NCI-H345 (cell line): ENCODE measurements around the gene FHOD3.

Experiments
- DNase-seq: peaks from one replicate; lab custom pipeline; 2025; lab: John Stamatoyannopoulos, UW

FHOD3 gene

DNA sequence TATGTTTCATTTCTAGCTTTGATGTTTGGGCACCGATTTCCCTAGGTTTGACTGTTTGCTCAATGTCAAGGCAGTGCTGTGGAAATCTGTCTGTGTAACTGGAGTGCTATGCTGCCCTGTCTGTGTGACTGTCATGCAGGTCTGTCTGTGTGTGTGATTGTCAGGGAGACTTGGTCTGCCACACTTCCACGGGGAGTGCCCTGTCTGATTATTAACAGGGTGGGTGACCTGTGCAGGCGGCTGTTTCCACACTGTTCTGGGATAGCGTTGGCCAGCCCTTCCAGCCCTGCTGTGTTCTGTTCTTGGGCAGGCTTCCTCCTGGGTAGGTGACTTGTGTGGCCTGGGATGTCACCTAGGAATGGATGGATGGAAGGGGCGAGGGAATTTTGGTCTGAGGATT, 85.3 kb downstream of the FHOD3 start:
- no peak for DNase-seq

DNA sequence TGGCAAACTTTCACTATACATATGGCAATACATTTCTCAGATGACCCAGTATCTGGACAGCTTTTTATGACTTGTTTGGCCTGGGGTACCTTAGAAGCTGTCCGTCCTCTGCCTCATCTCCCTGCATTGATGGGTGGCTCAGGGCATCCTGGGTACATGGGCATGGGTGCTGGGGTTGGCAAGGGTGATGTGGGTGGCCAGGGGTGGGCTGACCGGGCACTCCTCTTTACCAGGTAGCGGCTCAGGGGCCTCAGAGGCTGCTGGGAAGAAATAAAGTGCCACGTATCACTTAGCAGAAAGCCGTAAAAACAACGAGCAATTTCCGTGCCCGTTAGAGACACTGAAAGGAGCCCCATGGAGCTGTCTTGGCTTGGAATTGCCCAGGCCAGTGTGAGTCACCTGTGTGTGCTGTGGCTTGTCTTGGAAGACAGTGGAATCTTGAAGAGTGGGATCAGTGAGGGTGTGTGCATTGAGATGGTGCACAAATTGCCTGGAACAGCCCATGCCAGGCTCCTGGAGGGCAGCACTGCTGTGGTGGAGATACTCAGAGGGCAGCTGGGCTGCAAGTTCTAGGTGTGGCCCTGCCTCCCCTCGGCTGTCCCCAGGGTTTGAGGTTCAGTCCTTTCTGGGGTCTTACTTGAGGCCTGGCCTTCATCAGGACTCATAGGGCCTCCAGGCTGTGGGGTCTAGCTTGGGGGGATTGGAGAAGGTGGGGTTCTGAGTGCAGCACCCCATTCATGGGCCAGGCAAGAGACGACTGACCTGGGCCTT, 88.8 kb downstream of the FHOD3 start:
- DNase-seq: no peak

DNA sequence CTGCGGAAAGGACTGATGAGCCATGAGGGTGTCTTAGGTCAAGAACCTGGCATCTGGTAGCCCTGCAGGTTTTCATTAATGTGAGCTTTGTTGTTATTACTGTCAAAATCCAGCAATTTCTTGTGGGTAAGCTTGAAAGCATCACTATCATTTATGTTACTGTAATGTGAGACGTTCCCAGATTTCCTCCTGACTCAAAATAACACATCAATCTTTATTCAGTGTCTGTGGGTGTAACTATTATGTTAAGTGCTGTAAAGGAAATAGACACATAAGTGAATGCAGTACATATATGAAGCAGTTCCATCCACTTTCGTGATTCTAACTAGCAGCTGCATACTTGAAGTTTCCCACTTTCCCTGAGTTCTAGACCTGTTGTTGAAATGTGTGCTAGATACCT, 89.8 kb downstream of the FHOD3 start:
- no peak for DNase-seq

DNA sequence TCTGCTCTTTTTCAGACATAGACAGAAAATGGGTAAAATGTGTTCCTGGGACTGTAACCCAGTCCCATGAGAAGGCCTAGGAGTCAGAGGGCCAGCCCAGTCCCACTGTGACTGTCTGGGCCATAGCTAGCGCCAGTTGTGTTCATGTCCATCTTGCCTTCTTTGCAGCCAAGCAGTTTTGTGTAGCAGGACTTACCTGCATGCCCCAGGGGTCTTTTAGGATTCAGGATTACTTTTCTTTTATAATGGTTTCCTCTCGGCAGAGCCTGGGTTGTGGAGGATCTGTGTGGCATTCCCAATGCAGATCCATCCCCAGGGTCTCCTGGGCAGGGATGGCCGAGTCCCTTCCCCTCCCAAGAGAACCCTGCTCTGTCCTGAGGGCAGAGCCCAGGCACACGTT, 90.8 kb downstream of the FHOD3 start:
- DNase-seq: no peak

DNA sequence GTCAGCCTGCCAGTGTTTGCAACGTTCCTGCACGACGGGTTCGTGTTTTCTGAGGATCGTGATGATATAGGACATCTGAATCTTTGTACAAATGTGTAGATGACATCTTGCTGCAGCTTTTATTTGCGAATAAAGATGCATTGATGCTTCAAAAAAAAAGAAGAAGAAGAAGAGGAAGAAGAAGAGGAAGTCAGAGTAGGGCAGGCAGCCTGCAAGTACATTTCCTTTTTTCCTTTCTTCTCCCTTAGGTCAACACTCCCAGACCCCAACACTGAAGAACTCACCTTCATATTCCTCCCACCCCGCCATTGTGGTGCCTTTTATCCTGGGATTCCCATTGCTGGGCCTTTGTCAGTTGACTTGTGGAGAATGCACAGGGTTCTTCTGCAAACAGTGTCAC, 91.5 kb downstream of the FHOD3 start:
- no peak for DNase-seq

DNA sequence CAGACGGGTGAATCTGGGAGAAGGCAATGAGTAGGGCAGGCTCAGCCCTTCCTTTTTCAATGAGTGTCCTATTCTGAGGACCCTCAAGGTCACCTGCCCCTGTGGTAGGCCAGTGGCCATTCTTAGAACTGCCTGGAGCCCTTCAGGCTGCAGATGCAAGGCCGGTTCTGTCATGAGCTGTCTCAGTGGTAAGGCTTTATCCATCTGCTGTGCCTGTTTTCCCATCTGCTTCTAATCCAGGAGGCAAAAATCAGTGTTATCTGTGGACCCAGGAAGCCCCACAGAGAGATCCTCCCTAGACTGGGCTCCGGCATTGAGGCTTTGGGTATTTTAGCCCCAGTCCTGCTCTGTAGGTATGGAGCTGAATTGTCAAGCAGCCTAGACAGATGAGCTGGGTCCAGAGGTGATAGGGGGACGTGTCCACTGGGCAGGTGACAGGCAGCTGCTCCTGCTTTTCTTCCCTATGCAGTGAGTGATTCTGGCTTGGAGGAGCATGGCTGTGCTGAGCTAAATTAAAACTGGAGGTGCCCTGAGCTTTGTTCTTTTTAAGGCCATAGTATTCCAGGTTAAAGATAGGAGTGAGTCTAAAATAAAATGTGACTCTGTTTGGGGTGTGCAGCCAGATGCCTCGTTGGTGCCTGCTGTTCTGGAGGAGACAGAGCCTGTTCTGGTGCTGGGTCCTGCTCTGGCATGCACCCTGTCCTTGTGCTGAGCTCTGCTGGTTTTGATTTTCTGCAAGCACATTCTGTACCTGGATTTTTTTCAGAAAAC, 92.5 kb downstream of the FHOD3 start:
- DNase-seq: no peak

DNA sequence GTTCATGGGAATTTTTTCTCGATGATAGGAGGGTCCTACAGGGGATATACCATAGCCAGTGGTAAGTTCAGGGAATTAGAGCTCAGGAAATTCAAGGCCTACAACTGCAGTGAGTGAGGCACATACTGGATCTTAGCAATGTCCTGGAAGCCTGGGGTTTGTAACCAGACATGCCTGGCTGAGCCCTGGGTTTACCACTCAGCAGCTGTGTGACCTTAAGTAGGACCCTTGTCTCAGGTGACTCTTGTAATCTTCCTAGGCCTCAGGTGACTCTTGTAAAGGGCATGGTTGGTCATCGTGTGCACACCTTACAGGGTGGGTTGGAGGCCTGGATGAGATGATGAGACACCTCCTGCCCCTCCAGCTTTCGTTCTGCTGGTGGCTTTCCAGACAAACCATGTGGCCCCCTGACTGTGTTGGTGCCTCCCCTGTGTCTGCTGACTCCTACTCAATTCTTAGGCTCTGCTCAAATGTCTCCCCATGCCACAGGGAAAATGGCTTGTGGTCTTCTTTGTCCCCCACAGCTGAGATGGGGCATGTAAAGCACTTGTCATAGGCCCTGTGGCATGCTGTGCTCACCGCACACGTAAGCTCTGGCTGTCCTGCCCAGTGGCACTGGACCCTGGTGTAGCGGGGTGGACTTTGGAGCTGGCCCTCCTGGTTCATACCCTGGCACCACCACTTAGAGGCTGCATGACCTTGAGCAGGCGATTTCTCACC, 94.1 kb downstream of the FHOD3 start:
- no peak for DNase-seq

DNA sequence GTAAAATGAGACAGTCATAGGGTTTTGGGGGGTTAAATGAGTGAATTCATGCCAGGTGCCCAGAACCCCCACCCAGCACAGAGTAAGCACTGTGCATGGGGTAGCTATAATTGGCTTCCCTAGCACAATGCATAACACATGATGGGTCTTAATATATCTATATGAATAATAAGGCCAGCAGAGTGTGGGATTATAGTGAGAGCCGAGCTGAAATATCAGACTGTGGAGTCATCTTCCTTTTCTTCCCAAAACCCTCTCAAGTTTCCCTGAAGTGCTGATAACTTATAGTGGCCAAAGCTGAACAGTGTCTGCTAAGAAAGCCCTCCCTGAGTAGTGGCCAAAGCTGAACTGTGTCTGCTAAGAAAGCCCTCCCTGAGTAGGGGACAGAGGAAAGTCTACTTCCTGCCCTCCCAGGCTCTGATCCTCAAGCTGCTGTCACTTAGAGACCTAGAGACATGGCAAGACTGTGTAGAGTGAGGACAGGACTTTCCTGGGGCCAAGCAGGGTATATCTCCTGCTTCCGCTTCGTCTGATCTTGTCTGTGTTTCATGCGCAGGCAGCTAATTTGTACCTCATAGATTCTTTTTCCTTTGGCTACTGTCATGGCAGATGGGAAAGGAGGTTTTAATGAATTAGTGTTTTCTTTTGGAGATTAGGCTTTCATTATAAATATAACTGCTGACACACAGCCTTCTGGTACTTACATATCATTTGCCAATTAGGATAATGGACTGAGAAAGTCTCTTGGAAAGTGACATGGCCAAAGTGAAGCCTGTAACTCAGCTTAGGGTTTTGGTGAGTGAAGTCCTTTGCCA, 94.9 kb downstream of the FHOD3 start:
- no peak for DNase-seq

DNA sequence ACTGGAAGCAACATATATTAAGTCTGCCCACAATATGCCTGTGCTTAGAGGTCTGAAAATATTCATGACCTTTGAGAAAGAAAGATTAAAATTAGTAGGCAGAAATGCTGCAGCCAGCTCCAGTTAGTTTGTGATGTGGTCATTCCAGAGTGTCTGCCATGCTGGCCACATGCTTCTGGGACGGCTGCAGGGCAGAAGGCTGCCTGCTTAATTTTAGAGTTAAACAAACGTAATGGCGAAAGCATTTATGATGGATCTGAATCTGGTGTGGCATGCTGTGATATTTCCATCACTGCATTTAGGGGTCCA, 95.4 kb downstream of the FHOD3 start:
- no peak for DNase-seq

DNA sequence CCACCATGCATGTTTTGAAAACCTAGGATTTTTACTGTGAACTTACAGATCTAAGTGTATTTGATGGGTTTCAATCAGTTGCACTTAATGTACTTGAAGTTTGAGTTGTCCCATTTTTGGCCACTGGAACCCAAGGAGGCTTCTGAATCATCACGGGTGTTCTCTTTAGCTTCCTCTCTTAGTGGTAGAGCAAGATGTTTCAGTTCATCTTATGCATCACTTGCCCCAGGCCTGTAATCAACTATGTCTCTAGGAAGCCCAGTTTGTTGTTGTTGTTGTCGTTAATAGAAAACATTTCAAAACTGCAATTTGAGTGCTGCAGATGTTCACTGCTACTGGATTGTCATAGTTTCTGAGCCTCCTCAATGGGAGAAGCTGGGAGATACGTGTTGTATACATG, 97.0 kb downstream of the FHOD3 start:
- no peak for DNase-seq

DNA sequence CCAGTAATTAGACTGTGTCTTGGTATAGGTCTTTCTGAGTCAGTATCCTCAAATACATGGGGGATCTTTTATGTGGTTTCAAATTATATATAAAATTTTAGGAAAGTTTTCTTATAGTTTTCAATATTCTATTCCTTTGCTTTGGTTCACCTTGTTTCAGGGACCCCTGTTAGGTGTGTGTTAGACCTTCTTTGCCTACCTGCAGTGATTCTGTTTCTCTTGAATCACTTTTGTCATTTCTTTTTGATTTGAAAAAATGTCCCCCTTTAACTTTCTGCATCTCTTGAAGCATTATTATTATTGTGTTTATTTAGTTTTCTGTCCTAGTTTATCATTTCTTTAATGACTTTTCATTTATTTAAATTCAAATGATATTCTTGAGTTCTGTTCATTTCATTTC, 98.7 kb downstream of the FHOD3 start:
- DNase-seq: no peak

DNA sequence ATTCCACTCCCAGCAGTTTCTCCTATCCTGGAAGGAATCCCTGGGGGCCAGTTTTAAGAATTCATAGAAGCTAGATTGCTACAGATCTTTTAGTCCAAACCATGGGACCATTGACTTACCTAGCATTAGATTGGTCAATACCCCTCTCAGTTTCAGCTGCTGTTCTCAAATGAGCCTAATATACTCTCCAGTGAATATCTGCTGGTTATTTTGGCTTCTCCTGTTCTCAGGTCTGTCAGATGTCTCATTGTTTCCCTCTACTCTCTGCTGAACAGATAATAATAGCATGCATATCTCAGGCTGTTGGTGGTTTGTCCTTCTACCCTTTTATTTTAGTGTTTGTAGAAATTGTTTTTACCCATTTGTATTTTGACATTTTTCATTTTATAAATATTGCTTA, 99.5 kb downstream of the FHOD3 start:
- no peak for DNase-seq

DNA sequence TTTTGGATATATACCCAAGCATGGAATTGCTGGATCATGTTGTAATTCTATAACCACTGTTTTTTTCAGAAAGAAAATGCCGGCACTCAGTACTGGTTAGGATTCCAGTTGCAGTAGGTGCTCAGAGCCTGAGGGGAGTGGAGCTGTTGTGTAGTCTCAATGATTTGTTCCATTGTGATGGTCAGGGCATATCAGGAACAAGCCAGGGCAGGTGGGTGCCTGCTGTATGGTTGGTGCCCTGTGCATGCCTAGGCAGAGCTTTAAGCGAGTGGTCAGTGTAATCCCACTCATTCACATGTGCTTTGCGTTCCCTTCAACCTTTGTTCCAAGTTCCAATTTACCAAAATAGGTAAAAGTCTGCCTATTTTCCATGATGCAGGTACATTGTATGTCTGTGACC, 100.9 kb downstream of the FHOD3 start:
- no peak for DNase-seq

DNA sequence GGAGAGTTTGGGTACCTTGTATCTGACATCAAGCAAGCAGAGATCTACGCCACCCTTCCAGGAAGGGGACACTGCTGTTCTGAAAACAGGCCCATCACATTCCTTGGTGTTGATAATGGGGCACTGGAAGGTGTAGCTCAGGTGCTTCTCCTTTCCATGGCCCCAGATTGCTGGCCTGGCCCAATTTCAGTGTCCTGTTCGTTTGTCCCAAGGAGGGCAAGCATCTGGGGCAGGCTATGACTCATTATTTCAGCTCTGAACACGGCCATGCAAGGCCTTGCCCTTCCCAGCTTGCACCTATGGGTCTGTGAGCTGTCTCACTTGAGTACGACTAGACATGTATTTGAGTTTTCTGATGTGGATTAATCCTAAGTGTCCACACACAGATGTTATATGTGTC, 101.5 kb downstream of the FHOD3 start:
- no peak for DNase-seq

DNA sequence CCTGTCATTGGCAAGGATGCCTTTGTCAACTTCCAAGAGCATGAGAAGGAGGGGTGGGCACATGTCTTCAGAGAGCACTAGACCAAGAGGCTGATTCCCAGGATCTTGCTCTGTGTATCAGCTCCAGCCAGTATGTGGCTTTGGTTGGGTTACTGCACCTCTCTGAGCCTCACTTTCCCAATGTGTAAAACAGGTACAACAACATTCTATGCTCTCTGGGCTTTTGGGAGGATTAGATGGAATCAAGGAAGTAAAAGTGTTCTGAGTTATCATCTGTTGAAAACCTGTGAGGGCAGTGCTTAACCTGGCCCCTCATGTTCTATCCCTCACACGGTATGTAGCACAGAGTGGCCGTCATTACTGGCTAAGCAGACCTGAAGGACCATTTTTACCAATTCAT, 103.9 kb downstream of the FHOD3 start:
- no peak for DNase-seq

DNA sequence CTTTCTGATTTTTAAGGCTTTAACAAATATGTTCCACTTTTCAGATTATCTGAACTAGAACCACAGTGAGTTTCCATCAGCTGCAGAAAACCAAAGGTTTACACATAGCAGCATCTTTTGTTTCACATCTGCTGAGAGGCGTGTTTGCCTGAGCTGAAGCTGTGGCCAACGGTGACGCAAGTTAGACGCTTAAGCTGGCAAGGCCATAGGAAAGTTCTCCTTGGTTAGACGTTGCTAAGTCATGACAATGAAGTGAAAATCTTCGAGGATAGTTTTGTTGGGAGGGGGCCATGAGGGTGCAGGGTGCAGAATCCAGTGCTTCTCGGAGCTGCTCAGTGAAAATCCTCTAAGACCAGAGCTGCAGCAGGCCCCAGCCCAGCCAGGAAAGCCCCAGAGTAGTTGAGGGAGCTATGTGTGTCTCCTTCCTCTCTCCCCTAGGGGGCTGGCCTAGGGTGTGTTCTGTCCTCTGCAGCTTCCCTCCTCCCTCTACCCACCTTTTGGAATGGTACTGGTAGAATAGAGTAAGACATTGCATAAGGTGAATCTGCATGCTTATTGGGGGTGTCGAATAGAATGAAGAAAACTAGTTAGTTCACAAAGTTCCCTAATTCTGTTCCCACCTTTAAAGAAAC, 105.4 kb downstream of the FHOD3 start:
- DNase-seq: no peak

DNA sequence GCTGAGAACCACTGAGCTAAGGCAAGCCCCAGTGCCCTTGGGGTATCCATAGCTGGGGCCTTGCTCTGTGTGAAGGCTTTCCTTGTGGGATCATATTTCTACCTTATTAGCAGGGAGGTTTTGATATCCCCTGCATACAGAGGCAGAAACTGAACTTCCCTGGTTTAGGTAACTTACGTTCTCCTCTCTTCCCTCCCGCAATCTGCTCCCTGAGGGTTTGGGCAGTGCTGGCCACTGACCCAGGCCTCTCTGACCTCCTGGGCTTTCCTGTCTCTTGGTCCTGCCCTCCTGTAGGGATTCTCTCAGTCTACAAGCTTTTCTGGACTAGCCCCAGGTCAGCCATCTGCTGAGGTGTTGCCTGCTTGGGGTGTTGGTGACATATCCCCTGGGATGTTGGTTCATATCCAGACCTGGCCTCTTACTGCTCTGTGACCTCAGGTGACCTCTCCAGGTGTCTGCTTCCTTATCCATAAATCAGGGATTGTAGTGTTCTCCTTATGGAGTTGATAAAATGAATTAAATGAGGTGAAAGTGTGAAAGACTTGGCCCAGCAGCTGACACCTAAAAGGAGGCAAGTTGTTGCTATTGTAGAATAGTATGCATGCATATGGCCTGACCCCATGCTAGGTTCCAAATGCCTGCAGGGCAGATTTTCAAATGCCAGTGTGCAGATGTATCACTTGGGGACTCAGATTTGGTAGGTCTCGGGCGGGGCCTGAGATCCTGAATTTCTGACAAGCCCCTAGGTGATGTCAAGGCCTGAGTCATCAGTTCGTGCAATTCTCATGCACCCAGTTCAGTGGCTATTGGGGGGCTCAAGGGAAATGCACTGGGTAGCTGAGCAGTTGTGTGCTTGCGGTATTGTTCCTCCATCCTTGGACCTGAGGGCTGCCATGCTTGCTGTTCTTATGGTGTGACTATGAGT, 106.6 kb downstream of the FHOD3 start:
- no peak for DNase-seq

DNA sequence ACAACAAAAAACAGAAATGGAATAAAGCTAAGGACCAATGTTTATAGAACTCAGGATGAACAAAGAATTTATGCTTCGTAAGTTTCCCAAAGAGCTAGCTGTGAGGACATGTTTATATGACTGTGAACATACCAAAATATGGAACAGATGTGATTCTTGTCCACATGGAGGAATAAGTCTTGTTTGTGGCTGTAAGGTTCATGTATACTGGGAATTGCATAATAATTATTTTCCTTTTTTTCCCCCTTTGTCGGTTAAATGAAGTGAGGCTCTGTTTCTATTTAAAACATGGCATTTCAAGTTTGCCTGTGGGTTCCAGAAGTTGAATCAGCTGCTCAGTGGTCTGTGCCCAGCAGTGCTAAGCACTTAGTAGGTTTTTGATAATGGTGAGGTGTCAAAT, 108.1 kb downstream of the FHOD3 start:
- no peak for DNase-seq

DNA sequence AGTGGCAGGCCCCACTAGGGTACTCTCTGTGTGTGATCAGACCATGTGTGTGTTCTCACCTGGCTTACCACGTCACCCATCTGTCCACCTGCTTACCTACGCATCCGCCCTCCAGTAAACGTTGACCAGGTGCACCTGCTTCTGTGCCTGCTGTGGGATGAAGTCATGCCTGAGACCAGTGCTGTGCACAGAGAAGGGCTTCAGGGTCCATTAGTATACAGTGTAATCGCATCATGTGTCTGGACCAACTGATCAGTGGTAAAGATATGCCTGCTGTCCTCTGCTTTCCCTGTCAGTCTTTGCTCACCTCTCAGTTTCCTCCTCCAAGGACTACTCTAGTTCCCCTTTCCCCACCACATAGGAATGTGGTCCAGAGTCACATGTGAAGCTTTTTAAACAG, 109.3 kb downstream of the FHOD3 start:
- peak; percentile 71 for DNase-seq

DNA sequence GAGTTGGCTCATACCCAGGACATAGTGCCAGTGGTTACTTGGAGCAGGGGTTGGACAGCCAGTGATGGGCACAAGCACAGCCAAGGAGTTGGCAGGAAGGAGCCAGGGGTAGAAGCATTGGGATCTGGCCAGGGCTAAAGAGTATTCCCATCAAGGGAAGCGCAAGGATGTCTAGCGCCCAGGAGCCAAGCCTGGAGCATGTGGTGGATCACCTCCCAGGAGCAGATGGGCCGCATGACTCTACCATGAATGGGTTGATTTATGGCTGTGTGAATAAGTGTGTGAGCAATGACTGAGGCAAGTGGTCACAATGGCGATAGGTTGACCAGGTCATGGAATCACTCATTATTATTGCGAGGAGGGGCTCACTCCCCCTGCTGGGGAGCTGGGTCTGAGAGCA, 111.1 kb downstream of the FHOD3 start:
- DNase-seq: no peak

DNA sequence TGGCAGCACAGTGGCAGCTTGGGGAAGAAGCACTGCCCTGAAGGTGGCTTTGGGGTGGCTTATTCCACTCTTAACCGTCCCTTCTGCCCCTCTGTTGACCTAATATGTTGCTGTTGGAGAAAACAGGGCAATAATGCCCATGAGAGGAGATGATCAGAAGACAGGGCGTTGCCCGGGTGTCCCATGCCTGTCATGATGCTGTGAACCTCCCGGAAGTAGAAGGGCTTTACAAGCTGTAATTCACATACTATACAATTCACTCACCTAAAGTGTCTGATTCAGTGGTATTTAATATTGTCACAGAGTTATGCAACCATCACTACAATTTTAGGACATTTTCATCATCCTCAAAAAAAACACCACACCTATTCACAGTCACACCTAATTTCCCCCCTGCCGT, 112.3 kb downstream of the FHOD3 start:
- DNase-seq: no peak
